Measurements from ENCODE around the gene PPP1R9A.

Gene PPP1R9A

DNA sequence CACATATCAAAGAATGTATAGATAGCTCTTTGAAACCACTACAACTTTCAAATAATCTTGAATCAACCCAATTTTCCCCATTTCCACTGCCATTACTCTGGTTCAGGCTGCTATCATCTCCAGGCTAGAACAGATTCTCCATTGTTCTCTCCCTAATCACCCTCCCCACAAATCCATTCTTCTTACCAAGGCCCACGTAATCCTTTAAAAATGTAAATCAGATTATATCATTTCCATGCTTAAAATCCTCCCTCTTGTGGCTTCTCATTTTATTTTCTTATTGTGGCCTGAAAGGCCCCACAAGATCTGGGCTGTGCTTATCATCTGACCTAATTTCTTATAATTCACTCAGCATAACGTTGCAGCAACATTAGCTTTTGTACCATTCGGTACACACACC is 420.0 kb downstream of the PPP1R9A start:
- Histone ChIP-seq H3K4me1 (ENCODE audit: insufficient read depth, low read length) (no peaks in the 10 kb centered on the region), H3K36me3 (ENCODE audit: insufficient read depth, low read length) (no peaks in the 10 kb centered on the region), H3K9ac (ENCODE audit: low read depth, low read length) (no peak overlapping the region), H3K9me3 (ENCODE audit: control insufficient read depth, insufficient read depth, low read length) (no peaks in the 10 kb centered on the region)

DNA sequence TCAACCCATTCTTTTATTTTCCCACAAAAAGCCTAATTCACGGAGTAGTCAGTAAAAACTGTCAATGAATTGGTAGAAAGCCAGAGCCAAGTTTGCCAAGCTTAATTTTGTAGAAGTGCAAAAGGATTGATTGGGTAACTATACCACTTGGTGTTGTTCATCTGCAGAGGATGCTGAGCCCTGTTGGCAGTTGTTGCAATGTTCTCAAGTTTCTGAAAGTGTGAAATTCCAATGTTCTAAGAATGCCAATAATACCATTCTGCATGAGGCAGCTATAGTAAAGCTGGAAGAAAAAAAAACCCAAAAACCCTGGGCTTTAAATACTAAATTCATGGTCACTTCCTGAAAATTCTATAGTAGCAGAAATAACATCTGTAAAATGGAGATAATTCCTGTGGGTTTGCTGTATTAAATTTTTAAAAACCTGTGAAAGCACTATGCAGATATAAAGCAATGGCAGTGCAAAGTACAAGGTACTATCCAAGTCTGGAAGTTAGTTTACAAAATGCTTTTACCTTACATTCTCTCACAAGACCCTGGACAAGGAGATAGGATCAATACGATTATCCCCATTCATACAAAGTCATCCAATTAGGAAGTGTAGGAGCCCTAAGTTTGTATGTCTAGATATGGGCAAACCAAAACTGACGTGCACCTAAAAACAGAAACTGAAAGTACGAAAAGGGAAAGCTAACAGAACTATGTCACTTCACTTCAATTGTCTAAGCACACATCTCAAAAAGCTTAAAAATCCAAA is 423.0 kb downstream of the PPP1R9A start:
- Histone ChIP-seq H3K36me3 (ENCODE audit: insufficient read depth, low read length) (no peaks in the 10 kb centered on the region), H3K9ac (ENCODE audit: low read depth, low read length) (no peak overlapping the region), H3K9me3 (ENCODE audit: control insufficient read depth, insufficient read depth, low read length) (no peaks in the 10 kb centered on the region), H3K4me1 (ENCODE audit: insufficient read depth, low read length) (no peaks in the 10 kb centered on the region)

DNA sequence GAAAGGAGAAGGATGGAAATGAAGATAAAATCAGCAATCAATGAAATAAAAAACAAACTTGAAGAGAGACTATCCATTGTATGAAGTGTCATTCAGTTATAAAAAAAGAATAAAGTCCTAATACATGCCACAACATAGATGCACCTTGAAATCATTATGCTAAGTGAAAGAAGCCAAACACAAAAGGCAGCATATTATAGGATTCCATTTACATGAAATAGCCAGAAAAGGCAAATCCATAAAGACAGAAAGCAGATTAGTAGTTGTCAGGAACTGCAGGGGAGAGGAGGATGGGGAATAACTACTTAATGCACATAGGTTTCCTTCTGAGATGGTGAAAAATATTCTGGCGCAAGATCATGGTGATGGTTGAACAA is 423.6 kb downstream of the PPP1R9A start:
- Histone ChIP-seq H3K9me3 (ENCODE audit: control insufficient read depth, insufficient read depth, low read length) (no peaks in the 10 kb centered on the region), H3K36me3 (ENCODE audit: insufficient read depth, low read length) (no peaks in the 10 kb centered on the region), H3K4me1 (ENCODE audit: insufficient read depth, low read length) (no peaks in the 10 kb centered on the region), H3K9ac (ENCODE audit: low read depth, low read length) (no peak overlapping the region)

DNA sequence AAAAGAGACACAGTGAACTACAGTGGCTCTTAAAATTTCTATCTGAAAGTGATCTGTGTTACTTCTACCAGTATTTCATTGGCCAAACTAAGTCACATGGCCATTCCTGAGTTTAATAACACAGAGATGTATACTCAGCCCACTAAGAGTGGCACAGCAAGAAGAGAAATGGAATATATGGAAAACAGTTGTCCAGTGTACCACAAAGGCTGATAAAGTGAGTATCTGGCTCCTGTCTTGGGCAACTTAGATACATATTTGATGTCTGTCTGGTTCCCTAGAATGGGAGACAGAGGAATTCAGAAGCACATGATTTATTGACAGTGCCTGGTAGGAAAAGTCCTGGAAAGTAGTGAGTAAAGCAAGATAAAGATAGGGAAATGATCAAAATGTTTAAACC is 427.1 kb downstream of the PPP1R9A start:
- H3K36me3 ChIP-seq (ENCODE audit: insufficient read depth, low read length): no peaks in the 10 kb centered on the region
- no peaks in the 10 kb centered on the region for H3K4me1 ChIP-seq (ENCODE audit: insufficient read depth, low read length)
- no peak overlapping the region for H3K9ac ChIP-seq (ENCODE audit: low read depth, low read length)
- H3K9me3 ChIP-seq (ENCODE audit: control insufficient read depth, insufficient read depth, low read length): no peaks in the 10 kb centered on the region

DNA sequence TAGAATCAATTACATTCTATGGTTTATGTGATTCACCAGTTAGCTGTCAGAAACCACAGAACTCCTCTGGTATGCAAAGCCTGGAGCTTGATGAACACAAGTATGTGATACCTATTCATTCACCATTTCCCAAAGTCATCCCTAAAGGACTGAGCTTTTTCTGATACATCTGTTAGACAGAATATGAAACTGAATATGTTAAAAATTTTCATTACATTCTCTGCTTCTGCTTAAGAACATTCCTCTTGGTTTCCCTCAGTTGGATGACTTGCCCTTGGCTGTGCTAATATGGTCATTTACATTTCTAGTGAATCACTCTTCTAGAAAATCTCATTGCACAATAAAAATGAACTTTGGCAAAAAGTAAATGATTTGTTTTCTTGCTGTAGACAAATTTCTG is 427.7 kb downstream of the PPP1R9A start:
- no peaks in the 10 kb centered on the region for H3K36me3 ChIP-seq (ENCODE audit: insufficient read depth, low read length)
- H3K9me3 ChIP-seq (ENCODE audit: control insufficient read depth, insufficient read depth, low read length): no peaks in the 10 kb centered on the region
- no peak overlapping the region for H3K9ac ChIP-seq (ENCODE audit: low read depth, low read length)
- H3K4me1 ChIP-seq (ENCODE audit: insufficient read depth, low read length): no peaks in the 10 kb centered on the region

DNA sequence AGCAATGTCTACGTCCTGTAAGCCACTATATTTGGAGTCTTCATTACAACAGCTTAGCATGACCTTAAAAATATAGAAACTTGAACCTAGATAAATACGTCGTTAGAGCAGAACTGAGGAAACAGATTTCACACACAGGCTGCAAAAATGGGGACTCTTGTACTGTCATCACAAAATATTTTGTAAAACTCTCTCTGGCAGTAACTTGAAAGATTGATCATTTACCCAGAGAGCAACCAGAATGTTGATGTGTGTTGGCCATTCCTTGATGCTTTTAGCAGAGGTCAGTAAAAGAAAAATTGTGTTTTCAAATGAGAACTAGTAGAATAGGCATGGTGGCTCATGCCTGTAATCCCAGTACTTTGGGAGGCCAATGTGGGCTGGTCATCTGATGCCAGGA is 431.4 kb downstream of the PPP1R9A start:
- no peak overlapping the region for H3K9ac ChIP-seq (ENCODE audit: low read depth, low read length)
- H3K9me3 ChIP-seq (ENCODE audit: control insufficient read depth, insufficient read depth, low read length): no peaks in the 10 kb centered on the region
- peaks cover 10% of the 10 kb centered on the region; the same call in 1 of the 2 replicates for H3K4me1 ChIP-seq (ENCODE audit: insufficient read depth, low read length)
- H3K36me3 ChIP-seq (ENCODE audit: insufficient read depth, low read length): no peaks in the 10 kb centered on the region

DNA sequence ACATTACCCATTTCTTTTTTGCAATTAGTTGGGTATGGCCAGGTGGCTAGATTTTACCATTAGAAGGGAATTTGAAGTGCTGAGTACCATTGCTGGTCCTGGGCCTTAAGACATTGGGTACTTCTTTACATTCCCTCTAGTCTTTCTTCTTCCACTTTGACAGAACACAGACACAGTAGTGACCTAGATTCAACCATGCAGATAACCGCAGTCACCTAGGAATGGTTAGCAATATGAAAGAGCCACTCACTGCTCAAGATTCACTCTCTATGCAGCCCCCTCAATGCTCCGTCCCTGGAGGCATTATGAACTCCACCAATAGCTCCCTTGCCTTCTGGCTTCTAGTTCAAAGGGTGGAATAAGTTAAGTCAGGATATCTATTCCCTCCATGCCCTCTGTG is 433.1 kb downstream of the PPP1R9A start:
- no peaks in the 10 kb centered on the region for H3K9me3 ChIP-seq (ENCODE audit: control insufficient read depth, insufficient read depth, low read length)

DNA sequence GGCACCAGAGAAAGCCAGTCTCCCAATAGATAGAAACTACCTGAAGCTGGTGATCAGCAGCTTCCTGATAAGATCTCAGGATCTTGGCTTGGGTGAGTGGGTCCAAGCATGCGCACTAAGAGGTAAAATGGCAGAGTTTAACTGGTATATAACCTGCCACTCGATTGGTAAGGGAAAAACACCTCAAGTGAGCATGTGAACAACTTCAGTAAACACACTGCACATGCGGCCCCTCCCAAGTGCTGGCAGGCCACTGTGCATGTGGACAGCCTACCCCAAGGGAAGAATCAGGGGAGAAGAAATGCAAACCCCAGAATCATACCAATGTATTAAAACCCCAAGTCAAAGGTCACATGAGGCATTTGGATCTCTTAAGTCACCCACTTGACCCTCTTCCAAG is 434.6 kb downstream of the PPP1R9A start:
- peaks cover 10% of the 10 kb centered on the region; the same call in 1 of the 2 replicates for H3K4me1 ChIP-seq (ENCODE audit: insufficient read depth, low read length)

More for the DNA sequence above, 433.1 kb downstream of the PPP1R9A start:
- Histone ChIP-seq H3K9ac (ENCODE audit: low read depth, low read length) (no peak overlapping the region), H3K4me1 (ENCODE audit: insufficient read depth, low read length) (peaks cover 10% of the 10 kb centered on the region; the same call in 1 of the 2 replicates), H3K36me3 (ENCODE audit: insufficient read depth, low read length) (no peaks in the 10 kb centered on the region)

DNA sequence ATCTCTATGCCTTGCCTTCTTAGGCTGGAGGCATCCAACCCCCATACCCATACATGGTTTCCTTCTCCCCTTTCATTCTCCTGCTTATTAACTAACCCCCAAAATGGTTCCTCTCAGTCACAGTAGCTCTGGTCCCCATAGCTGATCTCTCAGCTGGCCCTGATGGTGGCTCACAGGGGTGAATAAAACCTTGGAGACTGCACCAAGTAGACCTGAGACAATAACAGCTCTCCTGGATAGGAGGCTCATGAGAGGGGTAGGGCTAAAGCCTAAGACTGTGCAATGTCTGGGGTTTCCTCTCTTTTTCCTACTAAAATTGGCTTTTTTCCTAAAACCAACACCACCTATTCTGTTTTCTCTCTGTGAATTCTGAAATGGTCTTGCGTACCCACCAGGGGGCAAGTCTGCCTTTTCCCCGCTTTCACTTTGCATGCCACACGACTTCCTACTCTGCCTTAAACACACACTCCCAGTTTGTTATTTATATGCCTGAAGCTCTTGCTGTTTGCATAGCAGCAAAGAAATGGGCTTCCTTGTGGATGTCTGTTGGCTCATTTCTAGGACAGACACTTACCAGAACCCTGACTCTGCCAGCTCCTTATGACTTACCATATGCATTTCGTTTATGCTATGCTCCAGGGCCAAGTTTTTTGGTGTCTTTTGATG is 435.4 kb downstream of the PPP1R9A start:
- Histone ChIP-seq H3K9me3 (ENCODE audit: control insufficient read depth, insufficient read depth, low read length) (no peaks in the 10 kb centered on the region), H3K4me1 (ENCODE audit: insufficient read depth, low read length) (peaks cover 10% of the 10 kb centered on the region; the same call in 1 of the 2 replicates), H3K36me3 (ENCODE audit: insufficient read depth, low read length) (no peaks in the 10 kb centered on the region), H3K9ac (ENCODE audit: low read depth, low read length) (no peak overlapping the region)

More for the DNA sequence above, 434.6 kb downstream of the PPP1R9A start:
- no peaks in the 10 kb centered on the region for H3K36me3 ChIP-seq (ENCODE audit: insufficient read depth, low read length)
- H3K9ac ChIP-seq (ENCODE audit: low read depth, low read length): no peak overlapping the region
- H3K9me3 ChIP-seq (ENCODE audit: control insufficient read depth, insufficient read depth, low read length): no peaks in the 10 kb centered on the region
